Suprapubic skin (tissue), 4 donors: ENCODE measurements around the gene LY6G6F. TPM values are rescaled to one million over a fixed set of nuclear protein-coding genes. Genes with fewer than 3 reads are reported as not detected.

Experiments
- DNase-seq, 2 donors: peaks; one replicate each; pipeline ENCODE4 v3.0.0-alpha.2; 2019; ENCODE audit warnings: low spot score in 2 of 2
- H3K27ac ChIP-seq: fragments of 200-600 bp; sonication (generic); one replicate; pipeline ENCODE4 v1.5.1; 2019
- H3K27me3 ChIP-seq: fragments of 200-600 bp; sonication (generic); one replicate; pipeline ENCODE4 v1.5.1; 2019
- H3K36me3 ChIP-seq: fragments of 200-600 bp; sonication (generic); one replicate; pipeline ENCODE4 v1.5.1; 2019
- H3K4me1 ChIP-seq: fragments of 200-600 bp; sonication (generic); one replicate; pipeline ENCODE4 v1.5.1; 2019
- H3K4me3 ChIP-seq: fragments of 200-600 bp; sonication (generic); one replicate; pipeline ENCODE4 v1.5.1; 2019; ENCODE audit warnings: mild to moderate bottlenecking
- H3K9me3 ChIP-seq: fragments of 200-600 bp; sonication (generic); one replicate; pipeline ENCODE4 v1.5.1; 2019
- CTCF ChIP-seq, 2 donors: fragments of 200-600 bp in 1 of 2; fragments of 450-650 bp in 1 of 2; sonication (generic) in 1 of 2; IDR thresholded peaks; one replicate each; pipeline ENCODE4 v1.5.1; 2016 to 2019; ENCODE audit warnings: antibody characterized with exemption in 2 of 2, mild to moderate bottlenecking in 1 of 2, moderate library complexity in 1 of 2
- EP300 ChIP-seq: sonication (generic); formaldehyde crosslinking; IDR thresholded peaks from one replicate; pipeline ENCODE4 v1.6.1; 2017; ENCODE audit warnings: antibody characterized with exemption
- POLR2A ChIP-seq, 2 donors: fragments of 450-650 bp; IDR thresholded peaks; one replicate each; pipeline ENCODE4 v1.6.1; 2017; ENCODE audit warnings: antibody characterized with exemption in 2 of 2, mild to moderate bottlenecking in 2 of 2, moderate library complexity in 2 of 2
- POLR2AphosphoS5 ChIP-seq, 3 donors: sonication (generic); formaldehyde crosslinking; IDR thresholded peaks; one replicate each; pipeline ENCODE4 v1.6.1; 2017; ENCODE audit warnings: antibody characterized with exemption in 3 of 3
- WGBS: methylation state at CpG from one replicate; pipeline ENCODE4 v1.1.5; 2018; 5-methylcytosine and 5-hydroxymethylcytosine counted together
- total RNA-seq, 4 donors: library from RNA; depleted of rRNA; stranded (reverse); fragments of >200 nt; gene quantifications; one replicate each; pipeline ENCODE4 v1.1.0, GENCODE V29; 2016

The LY6G6F gene
- total RNA-seq, 4 donors from 2014 or later = not detected

- 17% methylated on average over 17 of the region's 17 CpGs for WGBS
- Histone ChIP-seq H3K4me1 (peaks cover 64% of the 10 kb centered on the region), H3K9me3 (no peaks in the 10 kb centered on the region), H3K36me3 (peaks cover 27% of the 10 kb centered on the region), H3K4me3 (peak overlapping the region; percentile 84), H3K27ac (peak overlapping the region; percentile 98), H3K27me3 (no peaks in the 10 kb centered on the region)
- DNase-seq = peak in 1 of 2 donors; percentile 81
- no peak for TF ChIP-seq POLR2AphosphoS5 (IDR thresholded peaks at IDR 0.05)
These were observed 42.5 kb upstream of the LY6G6F start for GRCh38 chr6:31663961-31664789.

GRCh38 chr6:31664790-31665500 lies 41.7 kb upstream of the LY6G6F start, which contains the start of gene GPANK1:
Gene GPANK1, minus strand, starts transcription at chr6:31664997. Its CDS starts 519 bp downstream, at chr6:31664478.
- no peaks in the 10 kb centered on the region for H3K27me3 ChIP-seq
- peak within 1 kb of the TSS; percentile 84 for H3K4me3 ChIP-seq
- H3K9me3 ChIP-seq = no peaks in the 10 kb centered on the region
- DNase-seq = peak; percentile 94 to 95
- WGBS = 0% methylated on average over 28 of the region's 39 CpGs
- H3K27ac ChIP-seq = peak within 1 kb of the TSS; percentile 98
- TF ChIP-seq POLR2AphosphoS5 (IDR thresholded peaks at IDR 0.05) = peak in 2 of 3 donors; percentile 23 to 42
- no peak for TF ChIP-seq CTCF (IDR thresholded peaks at IDR 0.05)
- peaks cover 59% of the 10 kb centered on the region for H3K4me1 ChIP-seq
- H3K36me3 ChIP-seq = peaks cover 34% of the 10 kb centered on the region

GRCh38 chr6:31665501-31666336 lies 40.9 kb upstream of the LY6G6F start, which contains the start of gene CSNK2B:
Gene CSNK2B, plus strand, starts transcription at chr6:31666080. Its CDS starts 752 bp downstream, at chr6:31666832.
- WGBS = 2% methylated on average over 55 of the region's 63 CpGs
- H3K36me3 ChIP-seq = peaks cover 42% of the 10 kb centered on the region

GRCh38 chr6:31666337-31666965 lies 40.2 kb upstream of the LY6G6F start:
- H3K36me3 ChIP-seq = peaks cover 50% of the 10 kb centered on the region
- H3K27me3 ChIP-seq = no peaks in the 10 kb centered on the region
- peak overlapping the region; percentile 98 for H3K27ac ChIP-seq
- WGBS = 2% methylated on average over 15 of the region's 15 CpGs
- peaks cover 51% of the 10 kb centered on the region for H3K4me1 ChIP-seq
- no peak for DNase-seq
- TF ChIP-seq CTCF (IDR thresholded peaks at IDR 0.05) (no peak), EP300 (no peak), POLR2A (IDR thresholded peaks at IDR 0.05) (no peak), POLR2AphosphoS5 (IDR thresholded peaks at IDR 0.05) (no peak)
- no peaks in the 10 kb centered on the region for H3K9me3 ChIP-seq
- peak overlapping the region; percentile 84 for H3K4me3 ChIP-seq

More at GRCh38 chr6:31665501-31666336, 40.9 kb upstream of the LY6G6F start, which contains the start of gene CSNK2B:
- Histone ChIP-seq H3K9me3 (no peaks in the 10 kb centered on the region), H3K27me3 (no peaks in the 10 kb centered on the region), H3K4me3 (peak within 1 kb of the TSS; percentile 84), H3K4me1 (peaks cover 59% of the 10 kb centered on the region), H3K27ac (peak within 1 kb of the TSS; percentile 98)
- peak; percentile 100 for DNase-seq
- TF ChIP-seq EP300 (no peak), POLR2AphosphoS5 (IDR thresholded peaks at IDR 0.05) (peak in 2 of 3 donors; percentile 71 to 76), POLR2A (IDR thresholded peaks at IDR 0.05) (peak; percentile 53 to 76)

GRCh38 chr6:31669676-31670075 lies 37.0 kb upstream of the LY6G6F start, which contains the start of gene LY6G5B:
Gene LY6G5B, plus strand, starts transcription at chr6:31669976. Its CDS starts 975 bp downstream, at chr6:31670951.
- no peaks in the 10 kb centered on the region for H3K27me3 ChIP-seq
- peaks cover 68% of the 10 kb centered on the region for H3K36me3 ChIP-seq
- H3K27ac ChIP-seq = no peak within 1 kb of the TSS
- peaks cover 25% of the 10 kb centered on the region for H3K4me1 ChIP-seq
- no peaks in the 10 kb centered on the region for H3K9me3 ChIP-seq
- no peak for TF ChIP-seq EP300
- no peak for TF ChIP-seq POLR2A (IDR thresholded peaks at IDR 0.05)
- no peak within 1 kb of the TSS for H3K4me3 ChIP-seq
- WGBS = 88% methylated on average over 8 of the region's 8 CpGs
- no peak for DNase-seq
